Adipocyte (in vitro differentiated cells): ENCODE results near the gene INO80D.
"Not testable (repeated sequence)": the region's sequence is repeated elsewhere in the genome, so short reads cannot be mapped to it uniquely, and the experiment has no call there.

Experiments
- DNase-seq: peaks from one replicate; pipeline ENCODE4 v3.0.0-alpha.2; 2015; ENCODE audit warnings: low read depth
- H3K27me3 ChIP-seq: replicated peaks from 2 replicates; pipeline ENCODE4 v1.7.0; 2013; ENCODE audit warnings: mild to moderate bottlenecking, low read length, moderate library complexity; ENCODE audit not compliant: control insufficient read depth, insufficient read depth
- H3K36me3 ChIP-seq: 2 replicates; pipeline ENCODE4 v1.7.0; 2013; ENCODE audit warnings: low read length, mild to moderate bottlenecking, moderate library complexity; ENCODE audit not compliant: control insufficient read depth, insufficient read depth, severe bottlenecking
- H3K4me1 ChIP-seq: 2 replicates; pipeline ENCODE4 v1.7.0; 2013; ENCODE audit warnings: mild to moderate bottlenecking, low read length, moderate library complexity; ENCODE audit not compliant: control insufficient read depth, insufficient read depth
- H3K4me3 ChIP-seq: 2 replicates; pipeline ENCODE4 v1.7.0; 2013; ENCODE audit warnings: mild to moderate bottlenecking, low read length, moderate library complexity
- H3K9ac ChIP-seq: 2 replicates; pipeline ENCODE4 v1.7.0; 2013; ENCODE audit warnings: mild to moderate bottlenecking, low read length, moderate library complexity
- H3K9me3 ChIP-seq: 2 replicates; pipeline ENCODE4 v1.7.0; 2013; ENCODE audit warnings: mild to moderate bottlenecking, low read length, moderate library complexity; ENCODE audit not compliant: control insufficient read depth

The INO80D gene

DNA sequence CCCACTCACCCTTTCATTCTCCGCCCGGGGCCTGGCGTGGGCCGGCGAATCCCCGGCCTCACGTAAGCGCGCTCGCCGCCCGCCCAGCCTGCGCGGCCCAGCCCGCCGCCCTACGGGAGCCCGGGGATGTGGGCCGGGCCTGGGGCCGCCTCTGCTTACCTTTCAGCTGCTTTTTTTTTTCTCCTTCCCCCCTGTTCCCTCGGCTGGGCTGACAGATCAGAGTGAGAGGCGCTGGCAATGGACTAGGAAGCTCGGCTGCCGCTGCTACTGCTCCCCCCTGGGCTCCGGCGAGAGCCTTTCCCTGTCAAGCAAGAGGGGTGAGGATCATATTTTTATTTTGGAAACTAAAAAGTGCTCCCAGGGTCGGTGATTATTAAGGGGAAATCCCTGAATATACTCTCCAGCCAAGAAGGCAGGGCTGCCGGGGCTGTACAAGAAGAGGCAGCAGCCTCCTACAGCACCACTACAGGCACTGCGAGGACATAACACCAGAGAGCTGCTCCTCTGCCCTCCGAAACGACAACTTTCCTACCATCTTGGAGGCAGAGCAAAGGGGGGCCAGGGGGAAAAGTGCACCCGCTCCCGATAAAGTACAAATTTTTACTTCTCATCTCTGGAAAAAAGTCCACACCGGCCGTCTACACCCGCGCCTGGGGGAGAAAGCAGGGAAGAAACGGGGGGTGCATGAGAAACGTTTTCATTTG is at the start of gene INO80D:
TSS of gene INO80D (minus strand) at position 433 of the 704 bp plus-strand sequence. CDS start 23,158 bp downstream, outside the sequence.
- peak within 1 kb of the TSS; percentile 85 for H3K4me3 ChIP-seq
- H3K4me1 ChIP-seq, result peaks cover 20% of the 10 kb centered on the region
- no peaks in the 10 kb centered on the region for H3K36me3 ChIP-seq
- H3K9me3 ChIP-seq, result no peaks in the 10 kb centered on the region
- DNase-seq, result peak; percentile 92
- H3K27me3 ChIP-seq, result no peaks in the 10 kb centered on the region
- peak within 1 kb of the TSS; percentile 100 for H3K9ac ChIP-seq

DNA sequence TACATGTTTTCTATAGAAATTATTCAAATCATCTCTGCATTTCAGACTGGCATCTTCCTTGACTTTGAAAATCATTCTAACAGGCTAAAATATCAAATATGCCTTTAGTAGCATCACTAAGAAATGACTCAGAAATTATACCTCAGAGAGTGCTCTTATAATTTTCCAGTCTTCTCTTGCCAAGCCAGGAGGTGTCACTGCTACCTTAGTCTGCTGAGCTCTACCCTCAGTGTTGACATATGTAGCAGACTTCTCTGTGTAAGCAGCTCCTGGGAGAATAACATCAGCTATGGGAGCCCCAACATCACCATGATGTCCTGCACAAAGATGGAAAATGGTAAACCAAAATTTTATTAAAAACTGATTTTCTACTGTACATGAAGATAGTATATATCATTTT is 41.7 kb upstream of the INO80D start:
- peaks cover 93% of the 10 kb centered on the region for H3K36me3 ChIP-seq
- no peak overlapping the region for H3K9ac ChIP-seq
- H3K4me1 ChIP-seq, result no peaks in the 10 kb centered on the region
- no peak for DNase-seq
- no peak overlapping the region for H3K4me3 ChIP-seq
- H3K27me3 ChIP-seq, result no peaks in the 10 kb centered on the region
- H3K9me3 ChIP-seq, result no peaks in the 10 kb centered on the region

GRCh38 chr2:206125901-206126300 is 39.9 kb upstream of the INO80D start:
- DNase-seq, result peak; percentile 29
- no peaks in the 10 kb centered on the region for H3K27me3 ChIP-seq
- H3K36me3 ChIP-seq, result peaks cover 94% of the 10 kb centered on the region
- no peaks in the 10 kb centered on the region for H3K9me3 ChIP-seq
- H3K4me3 ChIP-seq, result no peak overlapping the region
- no peaks in the 10 kb centered on the region for H3K4me1 ChIP-seq
- H3K9ac ChIP-seq, result no peak overlapping the region

DNA sequence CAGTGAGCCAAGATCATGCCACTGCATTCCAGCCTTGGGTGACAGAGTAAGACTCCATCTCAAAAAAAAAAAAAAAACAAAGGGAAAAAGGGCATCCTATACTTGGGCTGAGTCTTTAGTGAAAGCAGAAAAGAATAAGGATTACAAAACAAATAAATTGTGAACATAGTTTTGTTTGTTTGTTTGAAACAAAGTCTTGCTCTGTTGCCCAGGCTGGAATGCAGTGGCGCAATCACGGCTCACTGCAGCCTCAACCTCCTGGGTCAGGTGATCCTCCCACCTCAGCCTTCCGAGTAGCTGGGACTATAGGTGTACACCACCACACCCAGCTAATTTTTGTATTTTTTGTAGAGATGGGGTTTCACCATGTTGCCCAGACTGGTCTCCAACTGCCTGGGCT is 36.6 kb upstream of the INO80D start:
- H3K4me3 ChIP-seq, H3K9ac ChIP-seq, H3K4me1 ChIP-seq, H3K9me3 ChIP-seq, H3K27me3 ChIP-seq, DNase-seq: not testable (repeated sequence)
- H3K36me3 ChIP-seq, result peaks cover 76% of the 10 kb centered on the region

DNA sequence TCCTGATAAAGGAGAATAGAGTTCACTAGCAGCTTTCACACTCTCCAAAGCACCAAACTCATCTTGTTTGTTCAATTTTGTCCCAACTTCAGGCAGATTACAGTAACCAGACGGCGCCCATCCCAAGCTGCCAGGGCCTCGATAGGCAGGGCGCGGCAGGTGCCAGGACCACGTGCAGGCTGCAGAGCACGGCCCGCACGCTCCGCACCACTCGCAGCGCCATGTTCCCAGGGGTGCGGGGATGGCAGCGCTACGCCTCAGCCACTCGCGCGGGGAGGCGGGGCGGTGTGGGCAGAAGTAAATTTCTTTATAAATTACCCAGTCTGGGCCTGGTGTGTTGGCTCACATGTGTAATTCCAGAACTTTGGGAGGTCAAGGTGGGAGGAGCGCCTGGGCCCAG is 30.3 kb upstream of the INO80D start:
- no peaks in the 10 kb centered on the region for H3K4me1 ChIP-seq
- H3K9ac ChIP-seq, result no peak overlapping the region
- H3K36me3 ChIP-seq, result peaks cover 16% of the 10 kb centered on the region
- H3K4me3 ChIP-seq, result no peak overlapping the region
- no peaks in the 10 kb centered on the region for H3K9me3 ChIP-seq
- no peak for DNase-seq
- H3K27me3 ChIP-seq, result no peaks in the 10 kb centered on the region

DNA sequence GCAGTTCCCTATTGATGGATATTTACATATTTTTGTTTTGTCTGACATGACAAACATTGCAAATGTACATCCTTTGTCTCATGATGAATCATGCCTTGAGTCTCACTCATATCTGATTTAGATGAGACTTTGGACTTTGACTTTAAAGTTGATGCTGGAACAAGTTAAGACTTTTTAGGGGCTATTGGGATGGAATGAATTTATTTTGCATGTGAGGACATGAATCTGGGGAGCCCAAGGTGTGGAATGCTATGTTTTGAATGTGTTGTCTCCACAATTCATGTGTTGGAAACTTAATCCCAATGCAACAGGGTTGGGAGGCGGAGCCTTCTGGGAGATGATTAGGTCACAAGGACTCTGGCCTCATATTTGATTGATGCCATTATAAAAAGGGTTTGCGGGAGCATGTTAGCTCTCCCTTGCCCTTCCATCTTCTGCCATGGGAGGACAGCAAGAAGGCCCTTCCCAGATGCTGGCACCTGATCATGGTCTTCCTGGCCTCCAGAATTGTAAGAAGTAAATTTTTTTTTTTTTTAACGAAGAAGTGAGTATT is 29.1 kb upstream of the INO80D start:
- no peak for DNase-seq
- H3K27me3 ChIP-seq, result no peaks in the 10 kb centered on the region
- no peak overlapping the region for H3K4me3 ChIP-seq
- H3K9ac ChIP-seq, result no peak overlapping the region
- H3K9me3 ChIP-seq, result no peaks in the 10 kb centered on the region
- peaks cover 4% of the 10 kb centered on the region for H3K36me3 ChIP-seq
- no peaks in the 10 kb centered on the region for H3K4me1 ChIP-seq

DNA sequence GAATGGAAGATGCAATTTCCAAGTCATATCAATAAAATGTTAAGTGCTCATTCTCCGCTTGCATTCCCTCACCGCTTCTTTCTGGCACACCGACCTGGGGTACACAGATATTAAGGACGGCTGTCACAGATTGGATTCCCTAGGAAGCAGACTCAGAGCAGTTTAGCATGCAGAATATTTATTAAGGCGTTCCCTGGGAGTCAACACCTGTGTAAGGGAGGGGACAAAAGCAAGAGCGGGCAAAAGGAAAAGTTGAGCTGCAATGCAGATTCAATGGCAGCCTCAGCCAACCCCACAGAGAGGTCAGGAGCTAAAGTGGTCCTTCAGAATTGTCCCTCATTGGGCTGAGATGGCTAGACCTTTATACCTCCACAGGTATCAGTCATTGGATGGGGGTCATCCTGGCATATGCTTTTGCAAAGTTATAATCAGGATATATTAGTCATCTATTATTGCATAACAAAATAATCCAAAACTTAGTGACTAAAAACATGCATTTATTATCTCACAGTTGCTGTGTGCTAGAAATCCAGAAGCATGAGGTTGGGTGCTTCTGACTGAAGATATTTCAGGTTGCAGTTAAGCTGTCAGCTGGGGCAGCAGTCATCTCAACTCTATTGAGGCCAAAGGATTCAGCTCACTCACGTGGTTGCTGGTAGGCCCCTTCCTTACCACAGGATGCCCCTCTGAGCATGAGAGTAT is 27.0 kb upstream of the INO80D start:
- no peaks in the 10 kb centered on the region for H3K4me1 ChIP-seq
- no peak overlapping the region for H3K9ac ChIP-seq
- no peaks in the 10 kb centered on the region for H3K36me3 ChIP-seq
- no peaks in the 10 kb centered on the region for H3K9me3 ChIP-seq
- H3K4me3 ChIP-seq, result no peak overlapping the region
- no peaks in the 10 kb centered on the region for H3K27me3 ChIP-seq
- no peak for DNase-seq

- H3K9ac ChIP-seq, result no peak overlapping the region
- no peaks in the 10 kb centered on the region for H3K36me3 ChIP-seq
- no peak for DNase-seq
- no peak overlapping the region for H3K4me3 ChIP-seq
- no peaks in the 10 kb centered on the region for H3K27me3 ChIP-seq
- H3K4me1 ChIP-seq, result no peaks in the 10 kb centered on the region
- no peaks in the 10 kb centered on the region for H3K9me3 ChIP-seq
These were observed 26.1 kb upstream of the INO80D start for GRCh38 chr2:206112108-206112507.

GRCh38 chr2:206108713-206109112 is 22.7 kb upstream of the INO80D start:
- no peak for DNase-seq
- H3K27me3 ChIP-seq, result no peaks in the 10 kb centered on the region
- no peak overlapping the region for H3K4me3 ChIP-seq
- H3K9ac ChIP-seq, result no peak overlapping the region
- peaks cover 4% of the 10 kb centered on the region for H3K4me1 ChIP-seq
- H3K9me3 ChIP-seq, result no peaks in the 10 kb centered on the region
- no peaks in the 10 kb centered on the region for H3K36me3 ChIP-seq

DNA sequence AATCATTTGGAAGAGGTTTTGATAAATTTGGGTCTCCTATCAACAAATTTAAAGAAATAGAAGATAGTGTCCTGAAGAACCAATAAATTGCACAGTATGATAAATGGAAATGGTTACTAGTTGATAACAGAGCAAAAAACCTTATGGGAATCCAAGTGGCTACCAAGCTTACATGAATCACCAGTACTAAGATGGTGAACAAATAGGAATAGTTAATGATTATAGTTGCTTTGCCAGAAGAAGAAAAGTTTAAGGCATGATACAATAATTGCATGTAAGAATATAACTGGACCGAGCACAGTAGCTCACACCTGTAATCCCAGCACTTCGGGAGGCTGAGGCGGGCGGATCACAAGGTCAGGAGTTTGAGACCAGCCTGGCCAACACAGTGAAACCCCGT is 19.6 kb upstream of the INO80D start:
- Histone ChIP-seq H3K9me3 (no peaks in the 10 kb centered on the region), H3K27me3 (no peaks in the 10 kb centered on the region), H3K4me1 (peaks cover 4% of the 10 kb centered on the region), H3K9ac (no peak overlapping the region), H3K36me3 (no peaks in the 10 kb centered on the region), H3K4me3 (no peak overlapping the region)
- no peak for DNase-seq

DNA sequence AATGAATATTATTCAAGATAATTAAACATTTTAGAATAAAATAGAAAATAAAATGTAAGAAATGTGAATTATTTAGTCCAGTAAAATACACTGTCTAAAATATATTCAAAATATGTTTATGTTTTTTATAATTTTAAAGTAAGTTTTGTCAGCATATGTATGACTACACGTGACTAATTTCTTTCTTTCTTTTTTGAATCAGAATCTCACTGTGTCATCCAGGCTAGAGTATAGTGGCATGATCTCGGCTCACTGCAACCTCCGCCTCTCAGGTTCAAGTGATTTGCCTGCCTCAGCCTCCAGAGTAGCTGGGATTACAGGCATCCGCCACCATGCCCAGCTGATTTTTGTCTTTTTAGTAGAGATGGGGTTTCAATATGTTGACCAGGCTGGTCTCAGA is 19.1 kb upstream of the INO80D start:
- Histone ChIP-seq H3K9ac (no peak overlapping the region), H3K27me3 (no peaks in the 10 kb centered on the region), H3K9me3 (no peaks in the 10 kb centered on the region), H3K4me1 (peaks cover 4% of the 10 kb centered on the region), H3K4me3 (no peak overlapping the region), H3K36me3 (no peaks in the 10 kb centered on the region)
- no peak for DNase-seq
